Mucosa of rectum (tissue), 2 donors: ENCODE results near the gene GPR135.

Experiments
- H3K27ac ChIP-seq, 2 donors: one replicate each; pipeline ENCODE4 v1.7.0; 2013; ENCODE audit warnings: inconsistent platforms in 2 of 2, low read depth in 2 of 2, low read length in 2 of 2
- H3K27me3 ChIP-seq, 2 donors: one replicate each; pipeline ENCODE4 v1.7.0; 2013; ENCODE audit warnings: low read length in 2 of 2; ENCODE audit not compliant: control insufficient read depth in 2 of 2, insufficient read depth in 2 of 2
- H3K36me3 ChIP-seq, 2 donors: one replicate each; pipeline ENCODE4 v1.7.0; 2013; ENCODE audit warnings: low read length in 2 of 2; ENCODE audit not compliant: control insufficient read depth in 2 of 2, insufficient read depth in 2 of 2
- H3K4me1 ChIP-seq, 2 donors: one replicate each; pipeline ENCODE4 v1.7.0; 2013; ENCODE audit warnings: low read length in 2 of 2, mild to moderate bottlenecking in 1 of 2; ENCODE audit not compliant: control insufficient read depth in 2 of 2, insufficient read depth in 2 of 2
- H3K4me3 ChIP-seq, 2 donors: one replicate each; pipeline ENCODE4 v1.7.0; 2013; ENCODE audit warnings: low read length in 2 of 2
- H3K9ac ChIP-seq, 2 donors: one replicate each; pipeline ENCODE4 v1.7.0; 2013; ENCODE audit warnings: low read length in 2 of 2, low read depth in 1 of 2, mild to moderate bottlenecking in 1 of 2
- H3K9me3 ChIP-seq, 2 donors: one replicate each; pipeline ENCODE4 v1.7.0; 2013; ENCODE audit warnings: low read length in 2 of 2; ENCODE audit not compliant: control insufficient read depth in 2 of 2
- donor health status: healthy.
- donor health status: Normal muscosa, but diverticular disease.

The GPR135 gene

GRCh38 chr14:59424341-59425071 is 40.7 kb downstream of the GPR135 start:
- no peaks in the 10 kb centered on the region for H3K9me3 ChIP-seq
- no peaks in the 10 kb centered on the region for H3K27me3 ChIP-seq
- H3K9ac ChIP-seq, result no peak overlapping the region
- H3K4me1 ChIP-seq, result peaks cover 0 to 2% of the 10 kb centered on the region in 2 donors
- no peak overlapping the region for H3K4me3 ChIP-seq
- no peaks in the 10 kb centered on the region for H3K36me3 ChIP-seq
- H3K27ac ChIP-seq, result no peak overlapping the region

- no peaks in the 10 kb centered on the region for H3K9me3 ChIP-seq
- H3K27ac ChIP-seq, result no peak overlapping the region
- H3K36me3 ChIP-seq, result no peaks in the 10 kb centered on the region
- H3K27me3 ChIP-seq, result no peaks in the 10 kb centered on the region
- H3K4me1 ChIP-seq, result peaks cover 0 to 7% of the 10 kb centered on the region in 2 donors
- no peak overlapping the region for H3K4me3 ChIP-seq
- no peak overlapping the region for H3K9ac ChIP-seq
Observed at GRCh38 chr14:59422069-59422881, 42.9 kb downstream of the GPR135 start.

GRCh38 chr14:59419303-59419702 is 45.9 kb downstream of the GPR135 start:
- Histone ChIP-seq H3K36me3 (no peaks in the 10 kb centered on the region), H3K4me1 (peaks cover 0 to 7% of the 10 kb centered on the region in 2 donors), H3K27ac (peak overlapping the region in 1 of 2 donors; percentile 35), H3K9ac (no peak overlapping the region), H3K9me3 (no peaks in the 10 kb centered on the region), H3K4me3 (no peak overlapping the region), H3K27me3 (no peaks in the 10 kb centered on the region)

- Histone ChIP-seq H3K4me1 (peaks cover 0 to 7% of the 10 kb centered on the region in 2 donors), H3K36me3 (no peaks in the 10 kb centered on the region), H3K27ac (no peak overlapping the region), H3K9ac (no peak overlapping the region), H3K4me3 (no peak overlapping the region), H3K9me3 (no peaks in the 10 kb centered on the region), H3K27me3 (no peaks in the 10 kb centered on the region)
Observed at GRCh38 chr14:59417311-59417710, 47.9 kb downstream of the GPR135 start.

- Histone ChIP-seq H3K4me1 (peaks cover 0 to 7% of the 10 kb centered on the region in 2 donors), H3K4me3 (no peak overlapping the region), H3K9ac (no peak overlapping the region), H3K27ac (no peak overlapping the region), H3K9me3 (no peaks in the 10 kb centered on the region), H3K36me3 (no peaks in the 10 kb centered on the region), H3K27me3 (no peaks in the 10 kb centered on the region)
Observed at GRCh38 chr14:59415836-59416602, 49.2 kb downstream of the GPR135 start.
